MCF 10A (cell line): Measurements from ENCODE around the gene MYOM1. TPM values are rescaled to one million over a fixed set of nuclear protein-coding genes. Genes with fewer than 3 reads are reported as not detected.

Experiments used
- BruUV-seq: library from RNA; stranded (reverse); fragments of 400-500 nt; replicated peaks from 2 replicates; lab custom pipeline; 2021; lab: Mats Ljungman, UMichigan
- CTCF ChIA-PET: fragments of 300-600 bp; sonication (Branson Sonifier 250); formaldehyde crosslinking; extraction: SDS; loops from one replicate; lab custom pipeline; 2021; ENCODE audit warnings: antibody characterized with exemption, inconsistent platforms; lab: Yijun Ruan, JAX
- POLR2A ChIA-PET: fragments of 300-600, 350-650 bp; sonication (Branson Sonifier 250); formaldehyde crosslinking; extraction: SDS; loops from one replicate; lab custom pipeline; 2020; ENCODE audit warnings: antibody characterized with exemption, inconsistent platforms; lab: Yijun Ruan, JAX
- DNase-seq: peaks from one replicate; pipeline ENCODE4 v3.0.0-alpha.2; 2018; ENCODE audit not compliant: unreplicated experiment
- H3K27ac Mint-ChIP-seq: one replicate; pipeline ENCODE4 v1.8.0; 2022; ENCODE audit warnings: mild to moderate bottlenecking, low read depth, mixed read lengths; ENCODE audit not compliant: unreplicated experiment
- H3K27me3 Mint-ChIP-seq: one replicate; pipeline ENCODE4 v1.8.0; 2022; ENCODE audit warnings: mixed read lengths; ENCODE audit not compliant: insufficient read depth, unreplicated experiment
- H3K36me3 Mint-ChIP-seq: one replicate; pipeline ENCODE4 v1.8.0; 2022; ENCODE audit warnings: mild to moderate bottlenecking, moderate library complexity, mixed read lengths; ENCODE audit not compliant: insufficient read depth, unreplicated experiment
- H3K4me1 Mint-ChIP-seq: one replicate; pipeline ENCODE4 v1.8.0; 2022; ENCODE audit warnings: mixed read lengths; ENCODE audit not compliant: insufficient read depth, unreplicated experiment
- H3K4me3 Mint-ChIP-seq: one replicate; pipeline ENCODE4 v1.8.0; 2022; ENCODE audit warnings: mild to moderate bottlenecking, moderate library complexity, mixed read lengths; ENCODE audit not compliant: unreplicated experiment
- H3K9me3 Mint-ChIP-seq: one replicate; pipeline ENCODE4 v1.8.0; 2022; ENCODE audit warnings: mixed read lengths; ENCODE audit not compliant: unreplicated experiment
- CTCF ChIP-seq: fragments of 200-600 bp; IDR thresholded peaks from one replicate; pipeline ENCODE4 v1.8.0; 2022; ENCODE audit warnings: antibody characterized with exemption, mild to moderate bottlenecking; ENCODE audit not compliant: unreplicated experiment
- intact Hi-C: fragments of 100-400 bp; cut with micrococcal nuclease; formaldehyde crosslinking; loops from 2 replicates; pipeline ENCODE4 v1.14.1; 2022
- total RNA-seq: library from RNA; stranded (reverse); gene quantifications from 2 replicates; pipeline ENCODE4 v1.2.3, GENCODE V29; 2022

The MYOM1 gene
- total RNA-seq, 1 experiment from 2014 or later: 0.21 TPM

GRCh38 chr18:3058328-3059191 lies 161.2 kb downstream of the MYOM1 start:
- H3K27me3 Mint-ChIP-seq: no peaks in the 10 kb centered on the region
- peaks cover 6% of the 10 kb centered on the region for H3K4me1 Mint-ChIP-seq
- peaks cover 10% of the 10 kb centered on the region for H3K9me3 Mint-ChIP-seq
- BruUV-seq: no TSS peak
- intact Hi-C loops: no loop called here
- TF ChIP-seq CTCF: no peak
- peaks cover 7% of the 10 kb centered on the region for H3K36me3 Mint-ChIP-seq
- no peak overlapping the region for H3K27ac Mint-ChIP-seq
- H3K4me3 Mint-ChIP-seq: no peak overlapping the region
- ChIA-PET POLR2A (no interaction called here), CTCF (interaction anchor here (1.3 kb wide), 1 partner anchor 111 kb away, joined by 5 read pairs; no protein-coding TSS in a partner anchor)
- DNase-seq: no peak

- ChIA-PET POLR2A (no interaction called here), CTCF (interaction anchor here (0.6 to 0.7 kb wide), 3 partner anchors 95 to 574 kb away, joined by 3 read pairs; no protein-coding TSS in a partner anchor)
- H3K27ac Mint-ChIP-seq: no peak overlapping the region
These were observed 162.2 kb downstream of the MYOM1 start for GRCh38 chr18:3057526-3057925.

GRCh38 chr18:3056311-3056710 lies 163.5 kb downstream of the MYOM1 start:
- no TSS peak for BruUV-seq
- intact Hi-C loops: no loop called here
- DNase-seq: no peak
- Mint-ChIP-seq H3K36me3 (peaks cover 7% of the 10 kb centered on the region), H3K9me3 (peaks cover 17% of the 10 kb centered on the region), H3K27ac (no peak overlapping the region), H3K4me1 (peaks cover 6% of the 10 kb centered on the region), H3K27me3 (no peaks in the 10 kb centered on the region), H3K4me3 (no peak overlapping the region)
- CTCF ChIA-PET: interaction anchor here (0.6 to 1.0 kb wide), 3 partner anchors 8 to 242 kb away, joined by 3 read pairs; no protein-coding TSS in a partner anchor
- POLR2A ChIA-PET: interaction anchor here (0.6 kb wide), 1 partner anchor 190 kb away, joined by 3 read pairs; no protein-coding TSS in a partner anchor
- no peak for TF ChIP-seq CTCF

More at GRCh38 chr18:3057526-3057925, 162.2 kb downstream of the MYOM1 start:
- no peak for TF ChIP-seq CTCF
- H3K9me3 Mint-ChIP-seq: peaks cover 17% of the 10 kb centered on the region
- BruUV-seq: no TSS peak
- peaks cover under 1% of the 10 kb centered on the region for H3K4me1 Mint-ChIP-seq
- DNase-seq: no peak
- no peaks in the 10 kb centered on the region for H3K27me3 Mint-ChIP-seq
- intact Hi-C loops: no loop called here
- H3K36me3 Mint-ChIP-seq: peaks cover 7% of the 10 kb centered on the region
- no peak overlapping the region for H3K4me3 Mint-ChIP-seq

GRCh38 chr18:3055816-3056215 lies 164.0 kb downstream of the MYOM1 start:
- POLR2A ChIA-PET: interaction anchor here (0.6 kb wide), 1 partner anchor 191 kb away, joined by 3 read pairs; no protein-coding TSS in a partner anchor
- Mint-ChIP-seq H3K9me3 (peaks cover 17% of the 10 kb centered on the region), H3K27me3 (no peaks in the 10 kb centered on the region), H3K36me3 (peaks cover 7% of the 10 kb centered on the region), H3K4me1 (peaks cover 6% of the 10 kb centered on the region), H3K27ac (no peak overlapping the region), H3K4me3 (no peak overlapping the region)
- DNase-seq: no peak
- intact Hi-C loops: no loop called here
- no TSS peak for BruUV-seq
- CTCF ChIA-PET: interaction anchor here (0.5 to 1.0 kb wide), 5 partner anchors 8 to 242 kb away, joined by 3 read pairs; no protein-coding TSS in a partner anchor
- TF ChIP-seq CTCF: no peak
